EH (cell line): ENCODE measurements around the gene ADGB.

Experiments
- DNase-seq: peaks from one replicate; pipeline ENCODE4 v3.0.0-alpha.2; 2015; ENCODE audit warnings: low read depth

ADGB gene

DNA sequence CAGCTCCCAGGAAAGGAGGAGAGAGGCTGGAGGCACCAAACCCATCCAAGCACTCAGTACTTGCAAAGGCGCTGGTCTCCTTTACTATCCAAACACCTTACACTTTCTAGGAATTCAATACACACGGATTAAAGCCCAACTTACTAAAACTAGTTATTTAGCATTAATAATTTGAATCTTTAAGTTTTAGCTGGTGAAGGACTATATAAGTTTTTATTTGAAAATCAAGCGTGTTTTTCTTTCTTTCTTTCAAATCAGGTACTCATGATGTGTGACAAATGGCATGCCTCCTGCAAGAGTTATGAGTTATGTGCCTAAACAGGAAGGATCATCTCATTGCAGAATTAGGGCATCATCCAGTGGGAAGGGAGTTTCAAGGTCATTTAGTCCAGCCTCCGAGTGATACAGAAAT is 263.7 kb downstream of the ADGB start:
- DNase-seq = no peak

DNA sequence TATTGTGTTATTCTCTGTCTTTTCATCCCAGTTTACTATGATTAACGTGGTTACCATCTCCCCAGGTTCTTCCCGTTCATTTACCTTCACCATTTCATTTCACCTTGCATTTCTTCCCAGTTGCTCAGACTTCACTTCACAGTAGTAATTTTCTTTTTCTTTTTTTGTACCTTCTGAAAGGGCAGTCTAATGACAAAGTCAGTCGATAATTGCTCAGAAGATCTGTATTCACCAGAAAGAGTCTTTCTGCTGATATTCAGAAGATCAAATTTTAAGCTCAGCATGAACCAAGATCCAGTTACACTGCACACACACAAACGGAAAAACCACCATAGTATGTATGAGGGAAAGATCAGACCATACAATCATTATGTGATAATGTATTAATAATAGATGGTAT is 265.5 kb downstream of the ADGB start:
- no peak for DNase-seq

DNA sequence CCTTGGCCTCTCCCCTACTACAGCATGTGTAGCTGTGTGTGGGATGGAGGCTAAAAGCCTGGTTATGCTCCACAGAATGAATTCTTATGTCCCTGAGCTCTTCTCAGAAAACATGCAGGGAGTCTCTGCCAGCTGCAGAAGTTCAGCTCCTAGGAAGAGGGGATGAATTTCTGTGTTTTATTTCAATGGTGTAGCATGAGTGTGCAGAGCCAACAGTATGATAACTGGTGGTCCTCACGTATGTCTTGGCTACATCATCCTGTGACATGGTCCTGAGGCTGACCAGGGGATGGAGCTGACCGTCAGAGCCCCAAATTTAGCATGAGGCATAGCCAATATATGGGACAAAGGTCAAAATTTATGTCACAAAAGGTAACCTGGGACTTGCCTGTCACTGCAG is 266.1 kb downstream of the ADGB start:
- DNase-seq = no peak
